BJ (cell line): ENCODE measurements around the gene SNX20. TPM values are rescaled to one million over a fixed set of nuclear protein-coding genes. Genes with fewer than 3 reads are reported as not detected.

Source experiments
- CTCF ChIA-PET: fragments of 350-600 bp; formaldehyde crosslinking; extraction: SDS; loops from one replicate; lab custom pipeline; 2021; ENCODE audit warnings: antibody characterized with exemption, inconsistent platforms; lab: Yijun Ruan, JAX
- POLR2A ChIA-PET: fragments of 300-600 bp; sonication (Branson Sonifier 250); formaldehyde crosslinking; extraction: SDS; loops from one replicate; lab custom pipeline; 2021; ENCODE audit warnings: antibody characterized with exemption; lab: Charles Lee
- DNase-seq: peaks from one replicate; pipeline ENCODE4 v3.0.0-alpha.2; 2011; ENCODE audit warnings: low read depth
- H3K27me3 ChIP-seq: 2 replicates; pipeline ENCODE4 v1.6.0; 2011; ENCODE audit warnings: low read length; ENCODE audit not compliant: control insufficient read depth, insufficient read depth
- H3K36me3 ChIP-seq: 2 replicates; pipeline ENCODE4 v1.5.1; 2011; ENCODE audit warnings: low read length; ENCODE audit not compliant: control insufficient read depth, insufficient read depth
- H3K4me3 ChIP-seq: 2 replicates; pipeline ENCODE4 v1.5.1; 2011; ENCODE audit warnings: low read depth, mild to moderate bottlenecking, control low read depth, low read length
- CTCF ChIP-seq: IDR thresholded peaks from 2 replicates; pipeline ENCODE4 v1.5.1; 2011; ENCODE audit warnings: low read depth, mild to moderate bottlenecking, control low read depth, inconsistent platforms, low read length, moderate library complexity; ENCODE audit not compliant: insufficient read depth
- polyA plus RNA-seq: library from polyadenylated mRNA; depleted of rRNA; stranded (reverse); fragments of >200 nt; gene quantifications from 2 replicates; pipeline ENCODE4 v1.2.3, GENCODE V29; 2011

The SNX20 gene
- polyA plus RNA-seq, 1 experiment, result not detected

- ChIA-PET CTCF (interaction anchor here (0.9 to 1.2 kb wide), 2 partner anchors 11 to 29 kb away, joined by 3 read pairs; no protein-coding TSS in a partner anchor), POLR2A (no interaction called here)
- DNase-seq, result no peak
- no peak overlapping the region for H3K4me3 ChIP-seq
- TF ChIP-seq CTCF, result no peak
- H3K27me3 ChIP-seq, result no peaks in the 10 kb centered on the region; the same call in 1 of the 2 replicates
- no peaks in the 10 kb centered on the region for H3K36me3 ChIP-seq
These were observed 44.2 kb downstream of the SNX20 start for GRCh38 chr16:50636753-50637374.

DNA sequence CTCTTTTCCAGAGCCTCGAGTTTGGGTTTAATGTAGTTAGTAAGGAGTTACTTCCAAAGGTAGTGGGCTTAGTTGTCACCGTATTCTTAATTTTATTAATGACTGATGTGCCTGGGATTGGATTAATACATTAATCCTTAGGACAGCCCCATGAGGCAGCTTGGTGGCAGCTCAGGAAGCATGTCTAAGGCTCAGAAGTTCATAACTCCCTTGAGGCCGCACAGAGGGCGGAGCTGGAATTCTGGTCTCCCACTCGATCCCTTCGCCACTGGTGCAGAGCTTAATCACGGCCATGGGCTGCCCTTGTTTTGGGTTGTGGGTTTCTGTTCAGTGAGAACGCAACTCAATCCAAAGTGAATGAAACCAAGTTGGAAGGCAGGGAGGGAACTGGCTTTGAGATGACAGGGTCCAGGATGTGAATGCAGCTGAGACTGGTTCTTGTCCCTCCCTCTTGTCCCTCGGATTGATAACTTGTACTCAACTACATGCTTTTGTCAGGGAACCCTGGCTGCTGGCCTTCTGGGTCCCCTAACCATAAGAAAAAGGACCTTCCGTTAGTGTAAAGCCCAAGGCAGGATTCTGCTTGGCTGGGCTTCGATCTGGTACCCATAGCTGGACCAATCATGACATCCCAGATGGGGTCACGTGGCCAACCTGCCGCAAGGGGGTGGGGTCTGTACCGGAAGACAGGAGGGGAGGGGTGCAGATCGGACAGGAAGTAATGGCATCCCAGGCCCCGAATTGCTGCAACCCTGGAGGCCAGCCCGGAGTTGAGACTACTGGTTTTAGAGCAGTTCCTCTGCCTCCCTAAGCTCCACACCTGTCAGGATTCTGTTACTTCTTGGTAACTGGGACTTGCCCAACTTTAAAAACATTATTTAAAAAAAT lies 45.4 kb downstream of the SNX20 start:
- POLR2A ChIA-PET, result no interaction called here
- Histone ChIP-seq H3K36me3 (no peaks in the 10 kb centered on the region), H3K4me3 (no peak overlapping the region), H3K27me3 (no peaks in the 10 kb centered on the region; the same call in 1 of the 2 replicates)
- no peak for TF ChIP-seq CTCF
- CTCF ChIA-PET, result interaction anchor here (0.6 to 1.2 kb wide), 3 partner anchors 30 to 68 kb away, joined by 3 read pairs; no protein-coding TSS in a partner anchor
- DNase-seq, result no peak

DNA sequence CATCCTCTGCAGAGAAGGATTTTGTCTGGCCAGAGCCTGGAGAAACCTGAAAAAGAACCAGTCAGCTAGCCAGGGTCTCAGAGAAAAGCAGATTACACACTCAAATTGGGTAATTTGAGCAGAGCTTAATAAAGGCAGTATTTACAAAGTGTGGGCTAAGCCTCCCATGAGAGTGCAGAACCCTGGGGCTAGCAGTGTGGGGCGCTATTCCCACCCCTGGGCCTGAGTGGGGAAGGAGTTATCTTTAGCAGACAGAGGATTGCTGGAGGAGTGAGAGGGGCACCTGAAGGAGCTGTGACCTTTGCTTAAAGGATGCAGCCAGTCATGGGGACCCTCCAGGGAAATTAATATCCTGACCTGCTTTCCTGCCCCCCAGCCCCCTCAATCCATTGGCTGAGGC lies 46.2 kb downstream of the SNX20 start:
- ChIA-PET CTCF (interaction anchor here (0.7 to 1.3 kb wide), 3 partner anchors 13 to 41 kb away, joined by 3 read pairs; no protein-coding TSS in a partner anchor), POLR2A (no interaction called here)
- no peak overlapping the region for H3K4me3 ChIP-seq
- no peaks in the 10 kb centered on the region; the same call in 1 of the 2 replicates for H3K27me3 ChIP-seq
- H3K36me3 ChIP-seq, result no peaks in the 10 kb centered on the region
- no peak for DNase-seq
- no peak for TF ChIP-seq CTCF

DNA sequence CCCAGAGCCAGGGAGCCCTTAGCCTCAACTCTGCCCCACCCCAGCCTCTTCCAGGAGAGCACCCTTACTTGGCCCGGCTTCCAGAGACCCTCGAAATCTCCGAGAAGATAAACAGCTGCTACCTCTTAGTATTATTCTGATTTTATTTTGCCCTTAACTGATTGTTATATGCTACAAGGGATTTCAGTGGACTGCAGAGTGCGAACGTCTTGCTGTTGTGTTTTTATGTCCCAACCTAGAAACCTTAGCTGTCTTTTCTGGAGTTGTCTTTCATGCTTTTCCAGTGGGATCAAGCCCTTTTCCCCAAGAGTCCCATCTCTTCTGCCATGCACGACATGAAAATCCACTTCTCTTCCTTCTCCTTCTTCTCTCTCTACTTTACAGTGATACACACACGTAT lies 47.0 kb downstream of the SNX20 start:
- Histone ChIP-seq H3K4me3 (no peak overlapping the region), H3K36me3 (no peaks in the 10 kb centered on the region), H3K27me3 (no peaks in the 10 kb centered on the region; the same call in 1 of the 2 replicates)
- DNase-seq, result no peak
- TF ChIP-seq CTCF, result no peak
- ChIA-PET CTCF (interaction anchor here (1.1 to 1.3 kb wide), 2 partner anchors 12 to 19 kb away, joined by 3 read pairs; no protein-coding TSS in a partner anchor), POLR2A (no interaction called here)
